MM.1S (cell line): ENCODE data around the gene ZNF678.

Experiments
- DNase-seq: peaks from one replicate; pipeline ENCODE4 v3.0.0-alpha.2; 2015
- H2AFZ ChIP-seq: fragments of 300-600 bp; sonication (generic); 2 replicates; pipeline ENCODE4 v1.6.0; 2016; ENCODE audit warnings: antibody characterized with exemption, low read length
- H3F3A ChIP-seq: fragments of 300-600 bp; sonication (generic); 2 replicates; pipeline ENCODE4 v1.6.1; 2016; ENCODE audit warnings: mild to moderate bottlenecking, antibody characterized with exemption, low read length, moderate library complexity, mixed read lengths; ENCODE audit not compliant: insufficient read depth
- H3K27ac ChIP-seq: fragments of 300-600 bp; sonication (generic); 2 replicates; pipeline ENCODE4 v1.5.1; 2016; ENCODE audit warnings: mild to moderate bottlenecking, low read length
- H3K27me3 ChIP-seq: fragments of 300-600 bp; sonication (generic); replicated peaks from 2 replicates; pipeline ENCODE4 v1.6.0; 2016; ENCODE audit warnings: low read length; ENCODE audit not compliant: insufficient read depth
- H3K36me3 ChIP-seq: fragments of 300-600 bp; sonication (generic); replicated peaks from 2 replicates; pipeline ENCODE4 v1.6.1; 2016; ENCODE audit warnings: mild to moderate bottlenecking, low read length, mixed read lengths; ENCODE audit not compliant: insufficient read depth
- H3K4me1 ChIP-seq: fragments of 300-600 bp; sonication (generic); 2 replicates; pipeline ENCODE4 v1.6.1; 2016; ENCODE audit warnings: low read length, mixed read lengths
- H3K4me2 ChIP-seq: fragments of 300-600 bp; sonication (generic); 2 replicates; pipeline ENCODE4 v1.6.0; 2016; ENCODE audit warnings: low read depth, low read length
- H3K4me3 ChIP-seq: fragments of 300-600 bp; sonication (generic); 2 replicates; pipeline ENCODE4 v1.5.1; 2016; ENCODE audit warnings: low read length, mixed read lengths
- H3K79me2 ChIP-seq: fragments of 300-600 bp; sonication (generic); 2 replicates; pipeline ENCODE4 v1.6.1; 2016; ENCODE audit warnings: mixed run types, low read length, mixed read lengths
- H3K9ac ChIP-seq: fragments of 300-600 bp; sonication (generic); 2 replicates; pipeline ENCODE4 v1.6.1; 2016; ENCODE audit warnings: low read length, mixed read lengths
- H3K9me2 ChIP-seq: fragments of 300-600 bp; sonication (generic); replicated peaks from 2 replicates; pipeline ENCODE4 v1.6.1; 2016; ENCODE audit warnings: mild to moderate bottlenecking, low read length, mixed read lengths; ENCODE audit not compliant: insufficient read depth
- H3K9me3 ChIP-seq: fragments of 300-600 bp; sonication (generic); replicated peaks from 2 replicates; pipeline ENCODE4 v1.6.1; 2016; ENCODE audit warnings: mild to moderate bottlenecking, low read length, mixed read lengths; ENCODE audit not compliant: insufficient read depth
- H4K20me1 ChIP-seq: fragments of 300-600 bp; sonication (generic); 2 replicates; pipeline ENCODE4 v1.6.1; 2016; ENCODE audit warnings: mild to moderate bottlenecking, low read length, moderate library complexity, mixed read lengths; ENCODE audit not compliant: insufficient read depth
- EZH2 ChIP-seq: fragments of 300-600 bp; sonication (generic); optimal IDR thresholded peaks from 2 replicates; pipeline ENCODE3; 2017; ENCODE audit warnings: low read depth, mild to moderate bottlenecking, antibody characterized with exemption, low read length, mixed read lengths
- EZH2phosphoT487 ChIP-seq: fragments of 300-600 bp; sonication (generic); IDR thresholded peaks from 2 replicates; pipeline ENCODE4 v1.6.1; 2018; ENCODE audit warnings: antibody characterized with exemption, low read length
- TF ChIP-seq, protein P1 (sequence below): fragments of 300-600 bp; sonication (generic); IDR thresholded peaks from 2 replicates; pipeline ENCODE4 v1.5.1; 2016; ENCODE audit warnings: antibody characterized with exemption, low read length, mixed read lengths

The ZNF678 gene

DNA sequence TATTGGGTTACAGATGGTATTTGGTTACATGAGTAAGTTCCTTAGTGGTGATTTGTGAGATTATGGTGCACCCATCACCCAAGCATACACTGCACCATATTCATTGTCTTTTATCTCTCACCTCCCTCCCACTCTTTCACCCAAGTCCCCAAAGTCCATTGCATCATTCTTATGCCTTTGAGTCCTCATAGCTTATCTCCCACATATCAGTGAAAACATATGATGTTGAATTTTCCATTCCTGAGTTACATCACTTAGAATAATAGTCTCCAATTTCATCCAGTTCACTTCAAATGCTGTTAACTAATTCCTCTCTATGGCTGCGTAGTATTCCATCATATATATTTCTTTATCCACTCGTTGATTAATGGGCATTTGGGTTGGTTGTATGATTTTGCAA, 36.8 kb upstream of the ZNF678 start:
- Histone ChIP-seq H3K27ac (no peak overlapping the region), H3K4me3 (no peak overlapping the region), H3K36me3 (no peaks in the 10 kb centered on the region), H3K9ac (no peak overlapping the region), H3K9me2 (no peaks in the 10 kb centered on the region), H3K79me2 (no peaks in the 10 kb centered on the region), H2AFZ (no peak overlapping the region), H3F3A (no peaks in the 10 kb centered on the region), H3K4me1 (no peaks in the 10 kb centered on the region), H3K4me2 (no peak overlapping the region), H3K27me3 (no peaks in the 10 kb centered on the region), H4K20me1 (no peaks in the 10 kb centered on the region), H3K9me3 (no peaks in the 10 kb centered on the region)
- TF ChIP-seq, protein P1, sequence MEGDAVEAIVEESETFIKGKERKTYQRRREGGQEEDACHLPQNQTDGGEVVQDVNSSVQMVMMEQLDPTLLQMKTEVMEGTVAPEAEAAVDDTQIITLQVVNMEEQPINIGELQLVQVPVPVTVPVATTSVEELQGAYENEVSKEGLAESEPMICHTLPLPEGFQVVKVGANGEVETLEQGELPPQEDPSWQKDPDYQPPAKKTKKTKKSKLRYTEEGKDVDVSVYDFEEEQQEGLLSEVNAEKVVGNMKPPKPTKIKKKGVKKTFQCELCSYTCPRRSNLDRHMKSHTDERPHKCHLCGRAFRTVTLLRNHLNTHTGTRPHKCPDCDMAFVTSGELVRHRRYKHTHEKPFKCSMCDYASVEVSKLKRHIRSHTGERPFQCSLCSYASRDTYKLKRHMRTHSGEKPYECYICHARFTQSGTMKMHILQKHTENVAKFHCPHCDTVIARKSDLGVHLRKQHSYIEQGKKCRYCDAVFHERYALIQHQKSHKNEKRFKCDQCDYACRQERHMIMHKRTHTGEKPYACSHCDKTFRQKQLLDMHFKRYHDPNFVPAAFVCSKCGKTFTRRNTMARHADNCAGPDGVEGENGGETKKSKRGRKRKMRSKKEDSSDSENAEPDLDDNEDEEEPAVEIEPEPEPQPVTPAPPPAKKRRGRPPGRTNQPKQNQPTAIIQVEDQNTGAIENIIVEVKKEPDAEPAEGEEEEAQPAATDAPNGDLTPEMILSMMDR = no peak
- no peak for TF ChIP-seq EZH2phosphoT487
- TF ChIP-seq EZH2 = no peak
- DNase-seq = no peak

DNA sequence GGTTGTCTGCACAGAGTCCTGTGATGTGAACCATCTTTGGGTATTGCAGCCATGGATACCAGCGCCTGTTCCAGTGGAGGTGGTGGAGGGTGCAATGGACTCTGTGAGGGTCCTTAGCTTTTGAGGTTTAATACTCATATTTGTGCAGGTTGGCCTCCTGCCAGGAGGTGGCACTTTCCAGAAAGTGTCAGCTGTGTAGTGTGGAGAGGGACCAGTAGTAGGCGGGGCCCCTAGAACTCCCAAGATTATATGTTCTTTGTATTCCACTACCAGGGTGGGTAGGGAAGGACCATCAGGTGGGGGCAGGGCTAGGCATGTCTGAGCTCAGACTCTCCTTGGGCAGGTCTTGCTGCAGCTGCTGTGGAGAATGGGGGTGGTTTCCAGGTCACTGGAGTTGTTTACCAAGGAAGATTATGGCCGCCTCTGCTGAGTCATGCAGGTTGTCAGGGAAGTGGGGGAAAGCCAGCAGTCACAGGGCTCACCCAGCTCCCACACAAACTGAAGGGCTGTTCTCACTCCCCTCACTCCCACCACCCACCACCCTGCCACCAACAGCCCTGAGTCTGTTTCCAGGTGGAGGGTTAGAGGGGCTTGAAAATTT, 31.2 kb upstream of the ZNF678 start:
- DNase-seq = no peak
- H3K27me3 ChIP-seq = no peaks in the 10 kb centered on the region
- H3K36me3 ChIP-seq = no peaks in the 10 kb centered on the region
- no peak overlapping the region for H3K9ac ChIP-seq
- H3K9me2 ChIP-seq = no peaks in the 10 kb centered on the region
- H3K4me2 ChIP-seq = no peak overlapping the region
- no peaks in the 10 kb centered on the region for H4K20me1 ChIP-seq
- no peak overlapping the region for H3K27ac ChIP-seq
- TF ChIP-seq EZH2phosphoT487 (no peak), EZH2 (no peak)
- TF ChIP-seq, protein P1 = no peak
- no peaks in the 10 kb centered on the region for H3F3A ChIP-seq
- no peaks in the 10 kb centered on the region; the same call in 1 of the 2 replicates for H3K9me3 ChIP-seq
- no peaks in the 10 kb centered on the region for H3K4me1 ChIP-seq
- H3K79me2 ChIP-seq = no peaks in the 10 kb centered on the region
- H3K4me3 ChIP-seq = no peak overlapping the region
- H2AFZ ChIP-seq = no peak overlapping the region

DNA sequence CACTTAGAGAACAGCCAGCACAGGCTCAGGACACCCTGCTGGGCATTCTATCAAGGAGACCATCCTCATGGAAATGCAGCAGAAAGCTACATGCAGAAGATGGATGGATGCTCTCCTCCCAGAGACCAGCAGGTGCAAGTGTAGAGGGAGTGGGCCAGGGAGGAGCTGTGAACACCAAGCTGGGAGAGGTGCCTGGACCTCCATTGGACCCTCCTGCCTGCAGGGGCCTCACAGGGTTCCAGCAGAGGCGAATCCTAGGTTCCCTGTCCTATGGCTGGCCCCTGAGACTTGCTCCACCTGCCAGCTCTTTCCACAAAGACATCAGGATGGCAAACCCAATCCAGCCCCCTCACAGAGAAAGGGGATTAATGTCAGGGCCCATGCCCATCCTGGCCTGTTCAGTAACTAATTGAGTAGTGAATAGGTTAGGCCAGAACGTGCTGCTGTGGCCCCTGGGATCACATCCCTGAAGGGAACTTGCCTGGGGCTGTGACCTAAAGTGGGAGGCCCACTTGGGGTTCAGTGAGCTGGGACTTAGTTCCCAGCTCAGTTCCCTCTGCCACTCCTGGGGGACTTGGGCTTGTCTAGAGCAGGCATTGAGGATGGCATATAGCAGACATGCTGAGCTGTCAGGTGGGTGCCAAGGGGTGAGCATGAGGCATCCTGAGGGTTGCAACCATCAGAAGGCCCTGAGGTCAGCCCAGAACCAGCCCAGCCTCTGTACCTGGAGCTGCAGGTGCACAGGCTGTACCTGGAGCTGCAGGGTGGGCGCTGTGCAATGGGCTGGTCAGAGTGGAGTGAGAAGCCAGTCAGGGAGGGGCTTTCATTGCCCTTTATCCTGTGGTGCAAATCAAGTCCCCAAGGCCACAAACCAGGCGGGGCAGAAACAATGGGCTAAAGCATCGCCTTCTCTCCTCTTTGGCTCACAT, 22.9 kb upstream of the ZNF678 start:
- no peak for DNase-seq
- TF ChIP-seq EZH2phosphoT487 = no peak
- TF ChIP-seq EZH2 = no peak
- TF ChIP-seq, protein P1 = no peak
- no peaks in the 10 kb centered on the region for H3K4me1 ChIP-seq

More for the DNA sequence above, 22.9 kb upstream of the ZNF678 start:
- Histone ChIP-seq H3K79me2 (no peaks in the 10 kb centered on the region), H3K27me3 (no peaks in the 10 kb centered on the region), H3K9ac (no peak overlapping the region), H4K20me1 (no peaks in the 10 kb centered on the region), H2AFZ (no peak overlapping the region), H3K36me3 (no peaks in the 10 kb centered on the region), H3F3A (no peaks in the 10 kb centered on the region), H3K9me3 (no peaks in the 10 kb centered on the region), H3K4me2 (no peak overlapping the region), H3K9me2 (no peaks in the 10 kb centered on the region), H3K27ac (no peak overlapping the region), H3K4me3 (no peak overlapping the region)
